GM23338 (cell line): ENCODE data around the gene ADCY5.

Source experiments
- CTCF ChIP-seq, 2 experiments: fragments of 200-600 bp in 1 of 2; sonication (generic) in 1 of 2; conservative IDR thresholded peaks; 2 replicates each; pipeline versions ENCODE4 v1.5.1 to v1.6.1; 2016 to 2017; ENCODE audit warnings: antibody characterized with exemption in 2 of 2, low read depth in 2 of 2, mild to moderate bottlenecking in 2 of 2, moderate library complexity in 1 of 2
- JUNB ChIP-seq: IDR thresholded peaks from one replicate; pipeline ENCODE4 v1.6.1; 2016; ENCODE audit warnings: antibody characterized with exemption; ENCODE audit not compliant: unreplicated experiment
- NANOG ChIP-seq: IDR thresholded peaks from 2 replicates; pipeline ENCODE4 v1.6.1; 2016; ENCODE audit warnings: antibody characterized with exemption, borderline replicate concordance
- POLR2AphosphoS5 ChIP-seq: IDR thresholded peaks from 2 replicates; pipeline ENCODE4 v1.6.1; 2016; ENCODE audit warnings: antibody characterized with exemption, low read depth

- no peak for TF ChIP-seq NANOG
- TF ChIP-seq CTCF (conservative IDR thresholded peaks at IDR 0.05; ENCODE audit: low read depth in 2 of 2), result no peak
- no peak for TF ChIP-seq JUNB
- TF ChIP-seq POLR2AphosphoS5, result no peak
Observed at GRCh38 chr3:123481722-123482457, 33.0 kb upstream of the ADCY5 start.
